NCI-H748 treated with DMSO at 0.1 percent for 48 hours (cell line): ENCODE results near the gene GANAB.
"Not testable (repeated sequence)": the region's sequence is repeated elsewhere in the genome, so short reads cannot be mapped to it uniquely, and the experiment has no call there.

Experiments
- DNase-seq: peaks from one replicate; lab custom pipeline; 2025; lab: John Stamatoyannopoulos, UW

The GANAB gene

DNA sequence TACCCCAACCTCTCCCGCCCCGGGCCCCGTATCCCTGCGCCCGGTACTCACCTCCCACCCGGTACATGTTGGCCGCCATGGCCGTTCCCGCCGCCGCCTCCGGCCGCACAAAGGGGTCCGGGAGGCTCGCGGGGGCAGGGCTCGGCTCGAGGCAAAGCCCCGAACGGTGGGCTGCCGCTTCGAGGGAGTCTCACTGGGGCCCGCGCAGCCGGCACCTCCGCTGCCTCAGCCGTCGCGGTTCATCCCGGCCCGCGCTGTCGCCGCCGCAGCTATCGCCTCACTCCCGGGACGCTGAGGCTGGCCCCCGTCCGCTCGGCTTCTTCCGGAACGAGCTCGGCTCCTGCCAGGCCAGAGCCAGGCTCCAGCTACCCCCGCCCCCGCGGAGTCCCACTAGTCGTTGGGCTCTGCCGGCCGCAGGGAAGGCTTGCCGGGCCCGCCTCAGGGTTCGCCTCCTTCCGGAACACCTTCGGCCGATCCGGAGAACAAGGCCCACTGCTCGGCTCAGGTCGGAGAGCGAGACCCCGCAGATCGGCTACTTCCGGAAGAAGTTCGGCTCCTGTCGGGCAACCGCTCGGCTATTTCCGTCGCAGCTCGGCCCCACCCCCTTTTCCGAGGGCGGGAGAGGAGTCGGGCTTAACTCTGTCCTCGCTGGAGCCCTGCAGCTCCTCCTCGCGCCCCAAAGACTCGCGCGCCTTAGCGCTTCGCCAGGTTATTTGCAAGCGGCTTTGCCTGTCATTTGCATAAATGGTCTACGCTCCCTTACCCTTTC lies 44.9 kb downstream of the GANAB start, which contains the start of gene MTA2:
MTA2 (minus strand) TSS at position 494 of the 769 bp plus-strand sequence; CDS start at position 79, 415 bp downstream.
- peak; percentile 95 for DNase-seq

DNA sequence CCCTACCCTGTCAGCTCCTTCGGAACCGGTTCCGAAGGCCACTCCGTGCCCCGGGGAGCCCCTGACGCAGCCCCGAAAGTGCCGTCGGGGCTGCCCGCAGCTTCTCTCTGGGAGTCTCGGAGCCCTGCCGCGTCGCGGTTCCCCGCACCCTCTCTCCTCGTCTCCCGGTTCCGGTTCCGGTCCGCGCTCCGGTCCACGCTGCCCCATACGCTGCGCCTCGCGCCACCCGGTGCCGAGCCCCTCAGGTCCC lies 45.4 kb downstream of the GANAB start:
- no peak for DNase-seq

DNA sequence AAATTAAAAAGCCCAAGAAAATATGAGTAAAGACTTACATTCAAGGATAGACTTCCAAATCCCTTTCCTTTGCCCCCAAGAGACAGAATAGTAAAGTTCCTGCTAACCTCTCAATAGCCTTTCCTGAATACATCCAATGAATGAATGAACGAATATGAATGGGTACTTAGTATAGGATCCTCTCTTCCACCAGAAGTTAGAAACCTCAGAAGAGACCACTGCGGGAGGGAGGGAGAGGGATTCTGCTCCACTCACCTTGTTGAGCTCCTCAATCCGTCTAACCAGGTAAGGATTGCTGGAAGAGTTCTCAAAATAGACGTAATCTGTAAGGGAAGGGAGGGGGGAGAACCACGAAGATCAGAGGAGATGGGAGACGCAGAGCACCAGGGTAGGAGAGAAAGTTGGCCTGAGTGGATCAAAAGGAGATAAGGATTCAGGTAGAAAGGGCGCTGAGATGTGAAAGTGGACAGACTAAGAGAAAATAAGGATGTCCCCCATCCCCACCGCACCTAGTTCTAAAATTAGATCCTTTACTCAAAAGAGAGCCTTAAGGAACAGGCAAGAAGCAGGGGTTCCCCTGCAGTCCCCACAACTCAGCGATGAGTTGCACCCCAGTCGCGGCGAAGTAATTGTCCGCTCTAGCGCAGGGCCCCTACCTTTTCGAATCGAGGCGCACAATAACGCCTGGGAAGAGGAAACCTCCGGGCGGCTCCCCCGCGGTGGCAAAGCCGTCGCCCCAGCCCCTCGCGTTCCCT lies 45.9 kb downstream of the GANAB start:
- DNase-seq = no peak

DNA sequence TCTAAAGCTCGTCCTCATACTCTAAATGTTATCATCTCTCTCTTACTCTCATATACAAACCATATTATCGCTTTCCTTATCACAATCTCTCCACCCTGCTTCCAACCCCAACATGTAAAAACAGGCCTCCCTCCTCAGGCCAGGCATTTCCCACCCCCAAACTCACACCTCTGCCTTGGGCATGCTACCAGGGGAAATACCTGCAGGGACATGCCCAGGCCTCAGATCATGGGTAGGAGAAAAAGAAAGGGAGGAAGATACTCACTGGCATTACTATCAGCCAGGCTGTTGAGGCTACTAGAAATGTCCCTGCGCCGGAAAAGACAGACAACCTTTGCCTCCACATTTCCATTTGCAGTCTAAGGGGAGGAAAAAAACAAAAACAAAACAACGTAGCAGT lies 46.5 kb downstream of the GANAB start:
- no peak for DNase-seq

DNA sequence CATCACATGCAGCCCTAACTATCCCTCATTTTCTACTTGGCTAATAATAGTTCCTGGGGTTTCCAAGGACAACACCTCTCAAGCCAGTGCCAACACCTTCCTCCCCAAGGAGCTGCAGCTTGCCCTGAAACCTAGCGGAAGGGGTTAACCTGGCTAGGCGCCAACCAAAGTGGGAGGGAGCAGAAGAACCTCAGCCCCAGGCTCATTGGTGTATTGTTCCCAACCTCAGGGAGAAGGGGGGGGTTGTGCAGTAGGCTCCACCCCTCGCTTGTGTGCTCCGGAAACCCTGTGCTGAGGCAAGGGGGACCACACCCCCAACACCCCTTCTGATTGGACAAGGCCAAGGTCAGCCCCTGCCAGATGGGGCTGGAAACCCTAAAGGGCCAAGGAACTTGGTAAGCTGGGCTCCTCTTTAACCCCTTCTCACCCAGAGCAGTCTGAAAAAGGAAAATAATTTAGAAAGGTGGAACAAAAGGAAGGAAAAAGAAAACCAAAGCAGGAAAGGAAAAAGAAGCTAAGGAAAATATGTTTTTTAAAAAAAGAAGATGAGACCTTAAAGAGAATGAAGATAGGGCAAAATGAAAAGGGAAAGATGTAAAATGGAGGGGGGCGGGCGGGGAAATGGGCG lies 47.2 kb downstream of the GANAB start:
- DNase-seq = peak; percentile 51

DNA sequence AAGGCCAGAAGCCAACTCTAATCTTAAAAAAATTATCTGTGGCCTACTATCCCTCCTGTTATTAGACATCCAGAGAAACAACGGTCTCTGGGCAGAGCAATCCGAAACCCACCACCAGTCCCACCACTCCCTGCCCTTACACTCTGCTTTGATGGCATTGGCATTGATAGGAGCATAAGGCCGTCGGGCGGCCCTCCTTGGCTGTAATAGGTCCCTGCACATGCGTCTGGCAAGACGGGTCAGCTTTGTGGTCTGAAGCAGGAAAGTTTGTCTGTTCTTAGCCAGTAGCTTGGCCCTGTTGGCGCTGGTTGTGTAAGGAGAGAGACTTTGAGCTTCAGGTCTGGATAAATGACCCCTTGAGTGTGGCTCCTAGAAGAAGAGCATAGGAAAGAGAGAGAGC lies 51.3 kb downstream of the GANAB start:
- DNase-seq = no peak

DNA sequence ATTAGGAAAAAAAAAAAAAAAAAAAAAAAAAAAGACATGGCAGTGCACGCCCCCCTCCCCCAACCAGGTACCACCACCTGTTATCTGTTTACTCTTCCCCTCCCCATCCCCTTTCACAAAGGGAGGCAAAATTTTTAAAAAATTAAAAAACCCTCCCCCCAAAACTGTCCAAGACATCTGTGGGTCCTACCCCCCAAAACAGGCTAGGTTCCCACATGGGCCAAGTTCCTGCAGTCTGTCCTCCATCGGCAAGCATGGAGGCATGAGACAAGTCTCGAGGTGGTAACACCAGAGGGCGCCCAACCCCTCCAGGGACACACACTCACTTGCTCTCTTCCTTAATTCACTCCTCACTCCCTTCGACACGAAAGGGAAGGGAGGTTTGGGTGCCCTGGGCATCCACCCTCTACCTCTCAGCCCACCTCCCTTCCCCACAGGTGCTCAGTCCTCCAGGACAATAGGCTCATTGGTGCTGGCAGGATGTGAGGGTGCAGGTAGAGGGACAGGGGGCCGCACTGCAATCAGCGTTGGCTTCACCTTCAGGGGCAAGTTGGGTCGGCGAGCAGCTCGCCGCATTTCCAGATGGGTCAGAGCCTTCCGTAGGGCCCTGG lies 52.9 kb downstream of the GANAB start:
- DNase-seq = peak; percentile 48

DNA sequence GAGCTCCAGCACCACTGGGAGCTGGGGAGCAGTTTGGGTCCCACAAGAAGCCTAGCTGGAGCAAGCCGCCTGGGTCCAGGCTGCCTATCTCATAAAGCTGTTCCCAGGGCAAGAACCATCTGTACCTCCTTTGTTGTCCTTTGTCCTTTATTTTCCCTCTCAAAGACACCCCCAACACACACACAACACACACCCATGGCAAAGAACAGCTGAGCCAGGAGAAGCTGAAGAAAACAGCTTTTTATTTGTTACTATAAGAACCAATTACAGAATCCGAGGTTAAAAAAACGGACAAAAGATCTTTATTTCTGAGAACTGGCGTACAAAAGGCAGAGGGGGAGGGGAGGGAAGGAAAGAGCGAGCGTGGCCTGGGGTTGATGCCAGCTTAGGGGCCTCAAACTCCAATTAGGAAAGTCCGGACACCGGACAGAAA lies 53.4 kb downstream of the GANAB start:
- DNase-seq = no peak

DNA sequence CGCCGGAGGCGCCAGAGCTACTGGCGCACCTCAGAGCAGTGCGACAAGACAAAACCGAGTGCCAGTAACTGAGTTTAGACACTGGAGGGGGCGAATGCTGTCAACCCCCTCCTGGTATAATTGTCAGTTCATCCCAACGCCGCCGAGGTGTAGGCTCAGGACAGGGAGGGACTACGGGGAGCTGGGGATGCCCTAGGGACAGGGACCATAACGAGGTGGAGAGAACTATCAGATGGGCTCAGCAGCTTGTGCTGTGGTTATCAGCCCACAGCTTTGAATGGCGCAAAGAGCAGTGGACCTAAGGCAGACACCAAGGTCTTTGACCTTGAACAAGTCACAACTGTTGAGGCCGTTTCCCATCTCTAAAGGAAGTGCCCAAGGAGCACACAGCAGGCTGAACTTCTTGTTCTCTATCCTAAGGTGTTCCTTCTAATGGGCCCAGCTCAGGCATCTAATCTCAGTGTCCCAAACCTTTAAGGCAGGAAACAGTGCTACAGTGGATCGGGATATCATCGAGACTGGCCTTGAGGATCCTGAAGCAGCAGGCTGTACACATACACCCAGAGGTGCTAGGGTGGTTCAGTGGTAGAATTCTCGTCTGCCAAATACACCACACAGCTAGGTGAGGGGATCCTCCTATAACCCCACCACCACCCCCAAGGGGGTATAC lies 54.1 kb downstream of the GANAB start:
- DNase-seq = no peak

DNA sequence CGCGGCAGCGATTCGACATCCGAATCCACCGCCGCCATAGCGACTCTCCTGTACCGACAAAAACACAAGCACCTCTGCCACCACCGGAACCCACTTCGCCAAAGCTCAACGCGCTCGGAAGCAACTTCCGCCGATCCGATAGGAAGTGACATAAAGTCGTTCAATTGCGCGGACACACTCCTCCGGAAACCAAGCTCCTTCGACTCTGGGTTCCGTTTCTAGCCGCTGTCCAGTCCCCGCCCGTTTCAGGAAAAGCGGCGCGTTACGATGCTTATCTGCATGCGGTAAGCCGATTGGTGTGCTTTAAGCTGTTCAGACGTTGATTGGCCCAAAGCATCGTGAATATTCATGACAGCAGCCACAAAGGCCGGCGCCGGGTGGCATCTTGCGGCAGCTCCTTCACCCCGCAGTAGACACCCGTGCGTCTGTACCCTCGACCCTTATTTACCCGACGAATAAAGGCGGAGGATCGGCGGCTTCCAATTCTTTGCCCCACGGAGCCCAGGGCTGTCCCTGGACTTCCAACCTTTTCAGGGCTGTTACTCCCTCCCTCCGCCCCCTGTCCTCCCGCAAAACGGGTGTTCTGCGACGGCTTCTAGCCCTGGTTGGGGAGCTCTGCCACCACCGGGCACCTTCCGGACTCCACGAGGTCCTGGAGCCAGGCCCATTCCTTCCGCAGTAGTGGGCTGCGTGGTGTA lies 54.8 kb downstream of the GANAB start, which contains the start of gene TUT1:
TUT1 (minus strand) TSS at position 76 of the 698 bp plus-strand sequence; CDS start at position 38, 38 bp downstream.
- peak; percentile 98 for DNase-seq

DNA sequence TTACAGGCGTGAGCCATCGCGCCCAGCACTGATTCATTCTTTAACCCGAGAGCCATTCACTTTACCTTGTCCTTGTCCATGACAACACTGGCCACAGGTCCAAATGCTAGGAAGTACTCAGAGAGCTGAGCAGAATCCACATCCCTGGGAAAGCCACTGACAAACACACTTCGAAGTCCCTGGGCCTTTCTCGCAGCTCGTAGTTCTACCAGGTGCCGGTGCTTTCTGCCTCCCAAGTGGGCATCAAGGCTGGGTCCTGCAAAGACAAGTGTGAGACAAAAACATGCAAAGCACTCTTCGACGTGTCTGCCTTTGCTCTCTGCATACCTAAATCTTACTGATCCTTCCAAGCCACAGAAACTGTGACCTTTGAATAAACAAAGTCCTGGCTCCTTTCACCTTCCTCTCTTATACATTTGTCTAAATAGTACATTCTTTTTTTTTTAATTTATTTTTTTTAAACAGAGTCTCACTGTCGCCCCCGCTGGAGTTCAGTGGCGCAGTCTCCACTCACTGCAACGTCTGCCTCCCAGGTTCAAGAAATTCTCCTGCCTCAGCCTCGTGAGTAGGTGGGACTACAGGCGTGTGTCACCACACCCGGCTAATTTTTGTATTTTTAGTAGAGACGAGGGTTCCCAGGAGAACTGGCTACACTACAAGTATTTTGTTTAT lies 57.3 kb downstream of the GANAB start:
- no peak for DNase-seq

DNA sequence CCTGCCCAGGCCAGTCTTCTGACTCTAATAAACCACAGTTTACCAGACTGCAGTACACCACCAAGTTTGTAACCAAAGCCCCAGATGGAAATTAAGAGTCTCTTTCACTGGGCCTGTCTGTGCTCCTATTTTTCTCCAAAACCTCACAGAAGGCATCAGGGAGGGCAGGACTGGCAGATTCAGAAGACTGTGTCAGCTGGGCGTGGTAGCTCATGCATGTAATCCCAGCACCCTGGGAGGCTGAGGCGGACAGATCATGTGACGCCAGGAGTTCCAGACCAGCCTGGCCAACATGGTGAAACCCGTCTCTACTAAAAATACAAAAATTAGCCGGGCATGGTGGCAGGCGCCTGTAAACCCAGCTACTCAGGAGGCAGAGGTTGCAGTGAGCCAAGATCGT lies 61.1 kb downstream of the GANAB start:
- DNase-seq = not testable (repeated sequence)

DNA sequence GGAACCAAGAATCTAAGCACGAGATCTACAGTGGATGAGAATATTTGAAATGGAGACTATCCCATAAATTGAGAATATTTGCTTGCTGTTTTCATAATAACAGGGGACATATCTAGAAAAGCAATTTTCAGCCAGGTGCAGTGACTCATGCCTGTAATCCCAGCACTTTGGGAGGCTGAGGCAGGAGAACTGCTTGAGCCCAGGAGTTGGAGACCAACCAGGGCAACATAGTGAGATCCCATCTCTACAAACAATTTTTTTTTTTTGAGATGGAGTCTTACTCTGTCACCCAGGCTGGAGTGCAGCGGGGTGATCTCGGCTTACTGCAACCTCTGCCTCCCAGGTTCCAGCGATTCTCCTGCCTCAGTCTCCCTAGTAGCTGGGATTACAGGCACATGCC lies 64.7 kb downstream of the GANAB start:
- DNase-seq = not testable (repeated sequence)

DNA sequence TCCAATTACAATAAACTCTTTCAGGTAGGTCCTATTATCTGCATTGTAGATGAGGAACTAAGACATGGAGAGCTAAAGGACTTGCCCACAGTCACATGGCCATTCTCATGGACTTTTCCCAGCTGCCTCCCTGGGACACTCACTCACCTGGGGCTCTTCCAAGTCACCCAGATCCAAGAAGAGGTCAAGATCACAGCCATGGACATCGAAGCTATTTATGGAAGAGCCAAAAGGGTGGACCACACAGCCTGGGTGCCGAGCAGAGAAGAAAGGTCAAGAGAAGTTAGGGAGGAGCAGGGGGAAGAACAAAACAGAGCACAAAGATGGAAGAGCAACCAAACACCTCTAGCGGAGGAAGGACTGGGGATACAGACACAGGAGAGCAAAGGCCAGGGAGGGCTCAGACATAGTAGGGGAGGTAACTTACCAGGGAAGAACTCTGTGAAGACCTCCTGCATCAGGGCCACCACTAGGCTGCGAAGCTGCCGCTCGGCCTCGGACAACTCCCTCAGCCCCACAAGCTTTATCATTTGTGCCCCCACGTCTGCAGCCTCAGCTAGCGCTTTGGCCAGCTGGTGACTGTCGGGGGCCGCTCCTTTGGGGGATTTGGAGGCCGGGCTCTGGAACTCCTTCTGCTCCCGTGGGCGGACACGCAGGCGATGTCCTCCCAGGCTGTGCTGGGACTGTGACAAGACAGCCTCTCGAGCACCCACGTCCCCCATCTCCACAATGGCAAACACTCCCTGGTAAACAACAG lies 65.3 kb downstream of the GANAB start:
- DNase-seq = no peak

DNA sequence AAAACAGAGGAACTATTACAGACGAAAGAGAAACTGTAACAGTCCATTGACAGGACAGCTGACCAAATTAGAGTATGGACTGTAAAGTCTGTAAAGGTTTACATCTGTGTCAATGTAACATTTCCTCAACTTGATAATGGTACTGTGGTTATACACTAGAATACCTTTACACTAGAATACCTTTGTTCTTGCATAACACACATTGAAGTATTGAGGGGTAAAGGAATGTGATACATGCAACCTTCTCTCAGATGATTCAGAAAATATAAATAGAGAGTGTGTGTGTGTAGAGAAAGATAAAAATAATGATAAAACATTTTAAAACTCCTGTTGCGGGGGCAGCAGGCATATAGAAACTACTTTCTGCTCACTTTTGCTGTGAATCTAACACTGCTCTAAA lies 67.2 kb downstream of the GANAB start:
- DNase-seq = no peak

DNA sequence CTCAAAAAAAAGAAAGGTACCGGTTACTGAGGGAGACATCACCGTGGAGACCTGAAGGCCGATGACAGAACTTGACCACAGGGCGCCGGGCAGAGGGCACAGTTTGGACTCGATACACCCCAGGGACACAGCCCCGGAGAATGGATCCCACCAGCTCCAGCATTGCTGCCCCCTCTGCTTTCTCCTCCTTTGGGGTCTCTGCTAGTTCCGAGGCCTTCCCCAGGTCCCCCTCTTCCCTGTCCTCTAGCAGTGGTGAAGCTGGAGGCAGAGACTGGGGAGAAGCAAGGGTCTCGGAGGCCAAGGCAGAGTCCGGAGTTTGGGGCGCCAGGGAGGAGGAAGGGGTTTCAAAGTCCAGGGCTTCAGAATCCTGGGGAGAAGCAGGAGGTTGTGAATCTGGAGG lies 67.9 kb downstream of the GANAB start:
- DNase-seq = no peak

DNA sequence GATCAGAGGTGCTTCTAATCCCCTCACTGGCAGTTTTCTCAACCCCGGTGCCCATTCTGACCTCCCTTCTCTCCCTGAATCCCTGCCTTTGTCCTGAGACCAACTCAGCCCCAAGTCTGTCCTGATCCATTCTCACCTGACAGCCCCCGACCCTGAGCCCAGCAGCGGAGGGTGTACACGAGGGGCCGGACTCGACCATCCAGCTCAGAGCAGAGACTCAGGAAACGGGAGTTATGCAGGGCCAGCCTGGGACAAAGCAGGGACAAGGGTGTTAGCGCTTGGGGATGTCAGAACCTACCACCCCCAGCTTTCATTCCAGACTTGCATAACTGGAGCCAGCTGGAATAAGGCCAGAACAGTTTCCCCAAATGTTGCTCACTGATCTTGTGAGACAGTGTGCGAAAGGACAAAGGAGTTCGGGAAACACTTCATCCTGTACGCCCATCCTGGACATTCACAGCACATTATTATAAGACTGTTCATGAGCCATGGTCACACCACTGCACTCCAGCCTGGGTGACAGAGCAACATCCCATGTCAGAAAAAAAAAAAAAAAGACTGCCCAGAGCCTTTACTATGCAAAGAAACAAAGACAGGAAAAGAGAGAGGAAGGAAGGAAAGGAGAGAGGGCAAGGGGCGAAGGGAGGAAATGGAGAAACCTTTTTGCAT lies 69.2 kb downstream of the GANAB start:
- no peak for DNase-seq

DNA sequence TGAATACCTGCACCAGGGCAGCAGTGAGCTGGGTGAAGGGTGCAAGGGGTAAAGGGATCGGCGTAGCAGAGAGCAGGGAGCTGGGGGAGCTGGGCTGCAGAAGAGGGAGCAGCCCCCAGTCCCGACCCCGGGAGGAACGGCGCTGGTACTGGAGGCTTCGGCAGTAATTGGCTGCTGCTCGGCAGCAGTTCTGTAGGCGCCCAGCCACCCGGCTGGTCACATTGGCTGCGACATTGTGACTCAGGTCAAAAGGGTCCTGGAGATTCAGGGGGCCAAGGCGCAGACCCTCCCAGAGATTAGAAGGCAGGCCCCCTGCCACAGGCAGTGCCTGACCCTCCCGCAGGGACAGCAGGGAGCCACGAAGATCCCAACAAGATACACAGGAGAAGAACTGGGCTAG lies 70.6 kb downstream of the GANAB start:
- no peak for DNase-seq

DNA sequence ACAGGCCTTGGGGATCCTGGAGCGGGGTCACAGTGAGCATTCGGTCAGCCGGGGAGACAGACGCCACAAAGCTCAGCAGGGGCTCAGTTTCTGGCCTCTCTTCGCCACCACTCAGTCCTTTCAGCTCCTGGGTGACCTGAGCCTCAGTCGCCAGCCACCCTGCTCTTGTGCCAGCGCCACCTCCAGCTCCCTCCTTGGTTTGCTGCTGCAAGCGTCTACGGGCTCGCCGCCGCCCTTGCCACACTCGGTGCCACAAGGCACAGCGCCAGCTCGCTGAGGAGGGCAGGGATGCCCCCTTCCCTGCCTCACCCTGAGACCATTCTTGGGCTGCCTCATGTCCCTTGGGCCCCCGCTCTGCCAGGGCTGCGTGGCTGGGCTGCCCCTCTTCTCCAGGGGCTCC lies 71.3 kb downstream of the GANAB start:
- DNase-seq = no peak
